Endothelial cell of umbilical vein (primary cell): ENCODE results near the gene WNT9A. TPM values are rescaled to one million over a fixed set of nuclear protein-coding genes. Genes with fewer than 3 reads are reported as not detected.
"Not testable (repeated sequence)": the region's sequence is repeated elsewhere in the genome, so short reads cannot be mapped to it uniquely, and the experiment has no call there.

Source experiments
- BruUV-seq: library from RNA; stranded (reverse); fragments of 400-500 nt; replicated peaks from 2 replicates; lab custom pipeline; 2021; lab: Mats Ljungman, UMichigan
- CTCF ChIA-PET: fragments of 300-600, 350-600 bp; sonication (Branson Sonifier 250); formaldehyde crosslinking; loops from one replicate; lab custom pipeline; 2021; ENCODE audit warnings: antibody characterized with exemption, inconsistent platforms; lab: Charles Lee
- POLR2A ChIA-PET: fragments of 300-600, 350-600 bp; sonication (Branson Sonifier 250); formaldehyde crosslinking; loops from one replicate; lab custom pipeline; 2021; ENCODE audit warnings: antibody characterized with exemption, inconsistent platforms; lab: Charles Lee
- DNase-seq: peaks from one replicate; pipeline ENCODE4 v3.0.0-alpha.2; 2011; ENCODE audit warnings: low read depth, low spot score
- FAIRE-seq: peaks from 2 replicates; lab custom pipeline; 2011; peaks lifted over from hg19 to GRCh38; lab: Jason Lieb, UNC
- H2AFZ ChIP-seq: 2 replicates; pipeline ENCODE4 v1.6.0; 2012; ENCODE audit warnings: low read depth, low read length, control low read depth, inconsistent platforms
- H3K27ac ChIP-seq: 2 replicates; pipeline ENCODE4 v1.5.1; 2011; ENCODE audit warnings: low read depth, mild to moderate bottlenecking, control low read depth, low read length, moderate library complexity; ENCODE audit not compliant: insufficient read depth
- H3K27me3 ChIP-seq, 2 experiments: 2 replicates each; pipeline versions ENCODE4 v1.6.0 to v1.6.1; 2011; ENCODE audit warnings: low read length in 2 of 2, mixed read lengths in 1 of 2; ENCODE audit not compliant: control insufficient read depth in 2 of 2, insufficient read depth in 2 of 2
- H3K36me3 ChIP-seq, 2 experiments: 2 replicates in 1 of 2; 3 replicates in 1 of 2; pipeline ENCODE4 v1.5.1; 2011; ENCODE audit warnings: low read length in 2 of 2, mild to moderate bottlenecking in 1 of 2, moderate library complexity in 1 of 2; ENCODE audit not compliant: control insufficient read depth in 2 of 2, insufficient read depth in 2 of 2; ENCODE audit errors: extremely low read depth in 1 of 2
- H3K4me1 ChIP-seq: 3 replicates; pipeline ENCODE4 v1.5.1; 2011; ENCODE audit warnings: mild to moderate bottlenecking, low read length; ENCODE audit not compliant: control insufficient read depth, insufficient read depth; ENCODE audit errors: extremely low read depth
- H3K4me2 ChIP-seq: 2 replicates; pipeline ENCODE4 v1.6.1; 2011; ENCODE audit warnings: low read length, control low read depth, mixed read lengths; ENCODE audit not compliant: insufficient read depth
- H3K4me3 ChIP-seq, 3 experiments: fragments of 200-600 bp in 1 of 3; sonication (generic), shearing (Covaris generic) in 1 of 3; replicated peaks in 1 of 3; 2 replicates each; pipeline ENCODE4 v1.5.1; 2011 to 2016; ENCODE audit warnings: control low read depth in 3 of 3, low read length in 3 of 3, mild to moderate bottlenecking in 2 of 3, inconsistent platforms in 1 of 3, low read depth in 1 of 3, moderate library complexity in 1 of 3; ENCODE audit not compliant: insufficient read depth in 1 of 3
- H3K79me2 ChIP-seq: 2 replicates; pipeline ENCODE4 v1.6.0; 2012; ENCODE audit warnings: low read length, inconsistent platforms; ENCODE audit not compliant: control insufficient read depth, insufficient read depth
- H3K9ac ChIP-seq: replicated peaks from 2 replicates; pipeline ENCODE3; 2011; ENCODE audit warnings: low read length, control low read depth; ENCODE audit not compliant: insufficient read depth; ENCODE audit errors: extremely low read depth
- H3K9me1 ChIP-seq: replicated peaks from 3 replicates; pipeline ENCODE4 v1.6.0; 2011; ENCODE audit warnings: mild to moderate bottlenecking, low read length; ENCODE audit not compliant: control insufficient read depth, insufficient read depth; ENCODE audit errors: extremely low read depth
- H3K9me3 ChIP-seq: replicated peaks from 2 replicates; pipeline ENCODE4 v1.5.1; 2012; ENCODE audit warnings: low read length, inconsistent platforms; ENCODE audit not compliant: control insufficient read depth, insufficient read depth
- H4K20me1 ChIP-seq: replicated peaks from 2 replicates; pipeline ENCODE3; 2011; ENCODE audit warnings: mild to moderate bottlenecking, low read length; ENCODE audit not compliant: control insufficient read depth, insufficient read depth; ENCODE audit errors: extremely low read depth
- EZH2 ChIP-seq: IDR thresholded peaks from 2 replicates; pipeline ENCODE4 v1.6.1; 2012; ENCODE audit warnings: borderline replicate concordance, low read depth, mild to moderate bottlenecking, moderate library complexity, low read length, inconsistent platforms; ENCODE audit not compliant: severe bottlenecking
- FOS ChIP-seq: IDR thresholded peaks from 2 replicates; pipeline ENCODE4 v1.6.1; 2011; ENCODE audit warnings: mild to moderate bottlenecking, low read length, moderate library complexity, borderline replicate concordance; ENCODE audit not compliant: insufficient read depth
- GATA2 ChIP-seq: IDR thresholded peaks from 2 replicates; pipeline ENCODE4 v1.7.0; 2011; ENCODE audit warnings: low read depth, mild to moderate bottlenecking, moderate library complexity, mixed read lengths, low read length; ENCODE audit not compliant: insufficient read length, insufficient read depth
- JUN ChIP-seq: IDR thresholded peaks from 2 replicates; pipeline ENCODE4 v1.6.1; 2011; ENCODE audit warnings: borderline replicate concordance, low read depth; ENCODE audit not compliant: insufficient read length, insufficient read depth
- MYC ChIP-seq: IDR thresholded peaks from one replicate; pipeline ENCODE4 v1.6.1; 2011; ENCODE audit warnings: mild to moderate bottlenecking, low read depth, low read length
- POLR2A ChIP-seq: IDR thresholded peaks from 2 replicates; pipeline ENCODE4 v1.6.1; 2012; ENCODE audit warnings: low read depth, mild to moderate bottlenecking, control low read depth, low read length
- POLR2AphosphoS5 ChIP-seq: IDR thresholded peaks from 2 replicates; pipeline ENCODE4 v1.6.1; 2012; ENCODE audit warnings: low read depth, mild to moderate bottlenecking, control low read depth, low read length, moderate library complexity; ENCODE audit not compliant: insufficient read depth
- dilution Hi-C: fragments of 300-500 bp; cut with MboI; formaldehyde crosslinking; loops from one replicate; pipeline ENCODE4 v1.15.0; 2019; ENCODE audit warnings: low sequenced_read_pairs; ENCODE audit not compliant: extremely low pct_ligation_motif_present
- intact Hi-C: fragments of 100-400 bp; cut with micrococcal nuclease; formaldehyde crosslinking; loops from one replicate; pipeline ENCODE4 v1.10.0; 2022
- polyA plus RNA-seq, 4 experiments: library from polyadenylated mRNA; depleted of rRNA in 3 of 4; stranded (reverse) in 3 of 4; unstranded in 1 of 4; fragments of >200 nt; gene quantifications; 2 replicates each; pipeline versions ENCODE4 v1.2.1 to v1.2.3, GENCODE V29; 2011 to 2012; ENCODE audit warnings: missing spikeins in 1 of 4
- total RNA-seq: library from RNA; stranded (reverse); gene quantifications from 2 replicates; pipeline ENCODE4 v1.2.3, GENCODE V29; 2021
- TF ChIP-seq, protein P1 (sequence below): IDR thresholded peaks from 2 replicates; pipeline ENCODE4 v1.6.1; 2011; ENCODE audit not compliant: insufficient read depth, insufficient read length
- TF ChIP-seq, protein P2 (sequence below), 2 donors: IDR thresholded peaks; 1 replicate in 1 of 2; 2 replicates in 1 of 2; pipeline ENCODE4 v1.5.1; 2011; ENCODE audit warnings: low read length in 2 of 2, mild to moderate bottlenecking in 2 of 2, moderate library complexity in 2 of 2, control low read depth in 1 of 2, inconsistent platforms in 1 of 2, low read depth in 1 of 2; ENCODE audit not compliant: insufficient read depth in 1 of 2; ENCODE audit errors: extremely low read depth in 1 of 2

WNT9A gene
- total and polyA plus RNA-seq, 2 donors (not counting 3 experiments of a cell fraction or from before 2014, with no cell fraction given) = 5.4 to 6.2 TPM

DNA sequence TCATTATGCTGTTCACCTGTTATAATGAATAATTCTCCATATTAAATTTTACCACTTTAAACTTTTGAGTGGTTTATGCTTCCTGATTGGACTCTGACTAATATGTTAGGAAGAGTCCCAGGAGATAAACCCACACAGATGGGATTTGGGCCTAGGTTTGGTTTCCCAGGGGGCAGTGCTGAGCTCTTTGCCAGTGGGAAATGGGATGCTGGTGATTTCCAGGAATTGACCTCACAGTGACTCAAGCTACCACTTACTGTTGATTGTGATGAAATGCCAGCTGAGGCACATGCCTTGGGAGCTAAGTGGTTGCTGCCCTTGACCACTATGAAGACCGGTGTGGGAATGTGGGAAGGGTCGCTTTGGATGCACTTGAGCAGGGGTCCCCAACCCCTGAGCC, 19.0 kb upstream of the WNT9A start:
- FAIRE-seq, H3K9me1 ChIP-seq, H3K79me2 ChIP-seq, H3K9ac ChIP-seq, H2AFZ ChIP-seq, H3K36me3 ChIP-seq, DNase-seq, H3K27me3 ChIP-seq, H3K4me3 ChIP-seq, BruUV-seq, H3K4me2 ChIP-seq, intact Hi-C loops, H3K9me3 ChIP-seq, dilution Hi-C loops, POLR2A ChIA-PET, H3K27ac ChIP-seq, H4K20me1 ChIP-seq, H3K4me1 ChIP-seq: not testable (repeated sequence)
- CTCF ChIA-PET = interaction anchor here (1.6 kb wide), 1 partner anchor 19 kb away, joined by 3 read pairs; the partner anchor contains the start of gene WNT9A

DNA sequence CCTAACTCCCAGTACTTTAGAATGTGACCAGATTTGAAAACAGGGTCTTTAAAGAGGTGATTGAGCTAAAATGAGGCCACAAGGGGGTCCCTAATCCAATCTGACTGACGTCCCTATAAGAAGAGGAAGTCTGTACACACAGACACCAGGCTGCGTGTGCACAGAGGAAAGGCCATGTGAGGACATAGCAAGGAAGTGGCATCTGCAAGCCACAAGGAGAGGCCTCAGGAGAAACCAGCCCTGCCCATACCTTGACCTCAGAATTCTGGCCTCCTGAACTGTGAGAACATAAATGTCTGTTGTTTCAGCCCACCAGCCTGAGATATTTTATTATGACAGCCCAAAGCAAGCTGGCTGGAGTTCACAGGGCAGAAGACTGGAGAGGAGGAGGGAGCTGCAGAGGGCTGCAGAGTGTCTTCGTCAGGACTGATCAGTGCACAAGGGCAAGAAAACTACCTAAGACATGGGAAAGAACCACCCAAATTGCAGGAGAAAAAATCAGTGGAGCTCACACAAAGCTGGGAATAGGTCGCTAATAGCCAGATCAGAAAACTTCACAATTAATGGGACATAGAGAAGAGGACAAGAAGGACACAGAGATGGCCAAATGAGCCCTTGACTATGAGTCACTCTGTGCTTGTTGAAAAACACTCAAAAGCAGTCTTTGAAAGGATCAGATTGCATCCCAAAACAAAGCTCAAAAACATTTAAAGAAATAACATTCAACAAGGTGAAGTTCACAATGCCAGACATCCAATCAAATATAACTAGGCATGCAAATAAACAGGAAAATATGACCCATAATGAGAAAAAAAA, 14.1 kb upstream of the WNT9A start:
- intact Hi-C loops = no loop called here
- Histone ChIP-seq H3K79me2 (no peaks in the 10 kb centered on the region), H3K9me3 (no peaks in the 10 kb centered on the region), H3K36me3 (no peaks in the 10 kb centered on the region), H3K9me1 (no peaks in the 10 kb centered on the region), H4K20me1 (no peaks in the 10 kb centered on the region), H3K4me2 (no peak overlapping the region), H3K27me3 (peaks cover 0 to 15% of the 10 kb centered on the region in 2 experiments), H3K27ac (no peak overlapping the region), H2AFZ (no peak overlapping the region), H3K4me3 (no peak overlapping the region), H3K9ac (no peak overlapping the region), H3K4me1 (no peaks in the 10 kb centered on the region)
- TF ChIP-seq EZH2 = no peak
- TF ChIP-seq GATA2 = no peak
- TF ChIP-seq FOS = no peak
- TF ChIP-seq, protein P1, sequence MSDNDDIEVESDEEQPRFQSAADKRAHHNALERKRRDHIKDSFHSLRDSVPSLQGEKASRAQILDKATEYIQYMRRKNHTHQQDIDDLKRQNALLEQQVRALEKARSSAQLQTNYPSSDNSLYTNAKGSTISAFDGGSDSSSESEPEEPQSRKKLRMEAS = no peak
- no peak for TF ChIP-seq POLR2A
- no peak for TF ChIP-seq JUN
- TF ChIP-seq, protein P2, sequence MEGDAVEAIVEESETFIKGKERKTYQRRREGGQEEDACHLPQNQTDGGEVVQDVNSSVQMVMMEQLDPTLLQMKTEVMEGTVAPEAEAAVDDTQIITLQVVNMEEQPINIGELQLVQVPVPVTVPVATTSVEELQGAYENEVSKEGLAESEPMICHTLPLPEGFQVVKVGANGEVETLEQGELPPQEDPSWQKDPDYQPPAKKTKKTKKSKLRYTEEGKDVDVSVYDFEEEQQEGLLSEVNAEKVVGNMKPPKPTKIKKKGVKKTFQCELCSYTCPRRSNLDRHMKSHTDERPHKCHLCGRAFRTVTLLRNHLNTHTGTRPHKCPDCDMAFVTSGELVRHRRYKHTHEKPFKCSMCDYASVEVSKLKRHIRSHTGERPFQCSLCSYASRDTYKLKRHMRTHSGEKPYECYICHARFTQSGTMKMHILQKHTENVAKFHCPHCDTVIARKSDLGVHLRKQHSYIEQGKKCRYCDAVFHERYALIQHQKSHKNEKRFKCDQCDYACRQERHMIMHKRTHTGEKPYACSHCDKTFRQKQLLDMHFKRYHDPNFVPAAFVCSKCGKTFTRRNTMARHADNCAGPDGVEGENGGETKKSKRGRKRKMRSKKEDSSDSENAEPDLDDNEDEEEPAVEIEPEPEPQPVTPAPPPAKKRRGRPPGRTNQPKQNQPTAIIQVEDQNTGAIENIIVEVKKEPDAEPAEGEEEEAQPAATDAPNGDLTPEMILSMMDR (IDR thresholded peaks at IDR 0.05; ENCODE audit: extremely low read depth in 1 of 2, insufficient read depth in 1 of 2, low read depth in 1 of 2, low read length in 2 of 2) = no peak
- no peak for TF ChIP-seq MYC
- no peak for TF ChIP-seq POLR2AphosphoS5
- FAIRE-seq (no peak), DNase-seq (no peak)
- POLR2A ChIA-PET = no interaction called here
- dilution Hi-C loops = no loop called here
- no TSS peak for BruUV-seq
- CTCF ChIA-PET = interaction anchor here (0.9 to 2.0 kb wide), 2 partner anchors 8 to 200 kb away, joined by 3 to 4 read pairs; no protein-coding TSS in a partner anchor
